Amniotic epithelial cell (primary cell): ENCODE measurements around the gene HYKK.
"Not testable (repeated sequence)": the region's sequence is repeated elsewhere in the genome, so short reads cannot be mapped to it uniquely, and the experiment has no call there.

Source experiments
- DNase-seq: peaks from one replicate; pipeline ENCODE4 v3.0.0-alpha.2; 2010; ENCODE audit warnings: low read depth

HYKK gene, protein sequence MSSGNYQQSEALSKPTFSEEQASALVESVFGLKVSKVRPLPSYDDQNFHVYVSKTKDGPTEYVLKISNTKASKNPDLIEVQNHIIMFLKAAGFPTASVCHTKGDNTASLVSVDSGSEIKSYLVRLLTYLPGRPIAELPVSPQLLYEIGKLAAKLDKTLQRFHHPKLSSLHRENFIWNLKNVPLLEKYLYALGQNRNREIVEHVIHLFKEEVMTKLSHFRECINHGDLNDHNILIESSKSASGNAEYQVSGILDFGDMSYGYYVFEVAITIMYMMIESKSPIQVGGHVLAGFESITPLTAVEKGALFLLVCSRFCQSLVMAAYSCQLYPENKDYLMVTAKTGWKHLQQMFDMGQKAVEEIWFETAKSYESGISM

DNA sequence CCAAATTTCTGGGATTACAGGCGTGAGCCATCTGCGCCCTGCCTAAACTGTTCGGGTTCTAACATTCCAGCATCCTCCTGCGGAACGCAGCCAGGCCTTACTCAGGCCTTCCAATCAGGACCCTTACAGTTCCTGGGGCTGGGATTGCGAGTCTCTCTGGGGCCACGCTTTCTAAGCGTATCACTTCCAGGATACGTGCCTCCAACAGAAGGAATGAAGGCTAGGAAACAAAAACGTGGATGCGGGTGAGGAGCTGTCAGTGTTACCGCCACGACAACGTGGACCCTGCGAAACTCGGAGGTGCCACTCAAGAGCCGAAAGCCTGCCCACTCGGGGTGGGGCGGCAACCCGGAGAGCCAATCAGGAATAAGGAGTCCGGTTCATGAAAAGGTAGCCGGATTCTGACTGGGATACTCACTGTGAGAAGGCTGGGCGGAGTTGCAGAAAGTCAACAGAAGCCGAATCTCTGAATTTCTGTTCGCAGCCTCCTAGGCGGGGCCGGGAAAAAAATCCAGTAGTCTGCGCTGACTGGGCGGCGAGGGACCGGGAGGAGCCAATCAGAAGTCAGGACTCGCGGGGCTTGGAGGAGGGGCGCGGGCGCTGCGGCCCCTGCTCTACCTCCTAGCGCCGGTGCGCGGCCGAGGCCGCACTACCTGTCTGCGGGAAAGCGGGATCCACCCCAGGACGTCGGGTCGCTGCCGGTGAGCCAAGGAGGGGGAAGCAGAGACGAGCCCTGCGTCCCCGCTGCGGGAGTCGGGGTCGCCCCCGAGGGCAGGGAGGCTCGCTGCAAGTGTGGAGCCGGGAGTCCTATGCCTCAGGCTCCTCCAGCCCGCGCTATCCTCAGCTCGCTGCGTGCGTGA lies at the start of gene HYKK:
TSS of gene HYKK (plus strand) at position 607 of the 860 bp plus-strand sequence. CDS start 5,512 bp downstream, outside the sequence.
- DNase-seq = peak; percentile 97

DNA sequence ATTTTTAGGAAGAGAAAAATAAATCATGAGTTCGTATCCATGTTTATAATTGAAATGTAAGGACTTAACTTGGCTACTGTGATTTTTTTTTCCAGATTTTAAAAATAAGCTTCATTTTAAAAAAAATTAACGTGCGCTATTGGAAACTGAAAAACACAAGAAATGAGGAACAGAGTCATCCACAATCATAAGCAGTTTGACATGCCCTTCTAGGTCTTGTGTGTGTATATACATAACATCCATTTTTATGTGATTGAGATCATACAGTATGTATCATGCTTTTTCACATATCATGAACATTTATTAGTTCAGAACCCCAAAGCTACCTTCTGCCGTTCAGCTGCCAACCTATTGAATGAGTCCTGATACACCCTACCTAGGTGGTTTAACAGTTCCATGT lies 46.6 kb upstream of the HYKK start:
- no peak for DNase-seq

DNA sequence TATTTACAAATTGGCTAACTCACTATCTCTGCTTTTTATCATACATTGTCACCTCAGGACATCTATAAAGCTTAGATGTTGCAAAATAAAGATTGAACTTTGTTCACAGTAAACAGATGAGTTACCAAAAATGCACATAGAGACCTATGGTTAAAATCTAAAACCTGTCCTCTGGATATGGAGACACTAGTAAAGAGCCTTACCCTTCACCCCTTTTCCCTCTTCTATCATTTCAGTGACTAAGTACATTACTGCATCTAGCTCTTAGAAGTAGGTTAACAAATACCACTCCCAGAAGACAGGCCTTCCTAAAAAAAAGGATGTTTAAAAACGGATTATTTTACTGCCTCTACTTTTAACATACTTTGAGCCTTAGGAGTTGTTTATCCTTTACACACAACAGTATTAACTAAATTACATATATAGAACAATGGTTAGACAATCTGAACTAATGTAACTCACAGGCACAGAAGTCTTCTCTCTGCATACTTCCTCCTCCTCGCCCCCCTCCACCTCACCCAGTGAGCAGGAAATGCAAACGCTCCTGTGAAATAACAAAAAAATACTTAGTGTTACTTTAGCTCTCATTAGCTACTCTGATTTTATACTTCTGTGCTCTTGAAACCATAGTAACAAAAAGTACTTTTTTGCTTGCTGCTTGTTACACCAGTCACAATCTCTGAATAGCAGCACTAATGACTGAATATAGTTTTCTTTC lies 46.0 kb upstream of the HYKK start:
- DNase-seq = peak; percentile 35

DNA sequence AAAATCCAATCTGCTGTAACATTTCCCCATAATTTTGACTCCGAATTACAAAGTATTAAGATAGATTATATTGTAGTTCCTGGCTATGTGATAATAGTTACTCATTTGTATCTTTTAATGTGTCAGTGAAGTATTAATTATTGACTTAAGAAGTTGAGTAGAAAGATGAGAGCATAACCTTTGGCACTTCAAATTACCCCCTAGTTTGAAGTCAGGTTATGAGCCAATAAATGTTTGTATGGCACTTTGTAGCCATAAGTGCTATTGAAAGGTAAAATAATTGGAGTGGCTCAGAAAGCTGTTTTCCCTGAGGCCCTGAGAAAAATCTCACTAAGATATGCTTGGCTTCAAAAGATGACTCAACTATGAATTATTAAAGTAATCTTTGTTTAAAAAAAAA lies 38.3 kb upstream of the HYKK start:
- no peak for DNase-seq

DNA sequence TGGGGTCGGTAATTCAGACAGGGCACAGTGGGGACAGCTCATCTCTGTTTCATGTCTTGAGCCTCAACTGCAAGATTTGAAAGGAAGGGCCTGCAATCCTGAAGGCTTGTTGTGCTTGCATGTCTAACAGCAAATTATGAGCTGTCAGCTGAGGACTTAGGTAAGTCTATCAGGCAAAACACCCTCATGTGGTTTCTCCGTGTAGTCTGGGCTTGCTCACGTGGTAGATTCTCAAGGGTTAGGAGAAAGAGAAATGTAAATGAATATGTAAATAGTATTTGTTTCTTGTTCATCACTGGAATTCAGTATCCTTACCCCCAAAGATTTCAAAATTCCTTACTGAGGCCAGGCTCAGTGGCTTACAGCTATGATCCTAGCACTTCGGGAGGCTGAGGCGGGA lies 30.1 kb upstream of the HYKK start:
- peak; percentile 78 for DNase-seq

DNA sequence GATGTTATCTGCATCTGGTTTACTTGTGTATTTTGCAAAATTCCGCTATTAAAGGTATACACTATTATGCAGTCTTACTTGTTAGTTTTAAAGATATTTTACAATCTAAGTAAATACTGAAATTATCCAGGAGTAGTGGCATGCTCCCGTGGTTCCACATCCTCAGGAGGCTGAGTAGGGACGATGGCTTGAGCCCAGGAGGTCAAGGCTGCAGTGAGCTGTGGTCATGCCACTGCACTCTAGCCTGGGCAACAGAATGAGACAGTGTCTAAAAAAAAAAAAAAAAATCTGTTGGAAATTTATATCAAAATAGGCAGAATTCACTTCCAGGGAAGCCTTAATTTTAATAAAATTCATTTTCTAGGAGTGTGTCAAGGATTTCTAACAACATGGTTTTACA lies 27.7 kb upstream of the HYKK start:
- DNase-seq = no peak

DNA sequence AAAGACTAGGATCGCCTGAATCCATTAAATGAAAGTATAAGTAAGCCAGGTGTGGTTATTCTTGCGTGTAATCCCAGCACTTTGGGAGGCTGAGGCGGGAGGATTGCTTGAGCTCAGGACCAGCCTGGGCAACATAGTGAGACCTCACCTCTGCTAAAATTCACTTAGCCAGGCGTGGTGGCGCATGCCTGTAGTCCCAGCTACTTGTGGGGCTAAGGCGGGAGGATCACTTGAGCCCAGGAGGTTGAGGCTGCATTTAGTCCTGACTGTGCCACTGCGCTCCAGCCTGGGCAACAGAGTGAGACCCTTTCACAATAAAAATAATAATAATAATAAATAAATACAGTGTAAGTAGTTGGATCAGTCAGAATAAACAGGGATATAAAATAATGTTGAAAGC lies 25.5 kb upstream of the HYKK start:
- no peak for DNase-seq

DNA sequence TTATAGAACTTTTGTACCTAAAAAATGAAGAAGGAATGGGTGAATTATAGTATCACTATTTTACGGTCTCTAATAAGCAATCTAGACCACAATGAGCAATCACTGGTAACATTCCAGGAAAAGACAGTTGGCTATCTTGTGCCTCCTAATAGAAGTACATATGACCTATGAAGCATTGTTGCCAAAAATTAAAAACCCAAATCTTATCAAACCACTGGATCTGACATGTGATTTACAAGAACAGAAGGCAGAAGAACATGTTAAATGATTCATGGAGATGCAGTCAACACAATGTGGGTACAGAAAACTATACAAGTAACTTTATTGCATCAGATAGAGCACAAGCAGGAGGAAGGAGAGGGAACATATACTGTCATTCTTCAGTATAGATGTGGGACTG lies 14.5 kb upstream of the HYKK start:
- peak; percentile 88 for DNase-seq

DNA sequence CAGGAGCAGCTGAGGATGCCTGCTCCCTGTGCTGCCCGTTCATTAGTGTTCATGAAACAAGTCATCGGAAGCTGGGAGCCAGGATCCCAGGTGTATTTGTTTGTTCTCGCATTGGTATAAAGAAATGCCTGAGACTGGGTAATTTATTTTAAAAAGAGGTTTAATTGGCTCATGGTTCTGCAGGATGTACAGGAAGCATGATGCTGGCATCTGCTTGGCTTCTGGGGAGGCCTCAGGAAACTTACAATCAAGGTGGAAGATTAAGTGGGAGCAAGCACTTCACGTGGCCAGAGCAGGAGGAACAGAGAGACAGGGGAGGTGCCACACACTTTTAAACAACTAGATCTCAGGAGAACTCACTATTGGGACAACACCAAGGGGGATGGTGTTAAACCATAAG lies 5.5 kb upstream of the HYKK start:
- no peak for DNase-seq

DNA sequence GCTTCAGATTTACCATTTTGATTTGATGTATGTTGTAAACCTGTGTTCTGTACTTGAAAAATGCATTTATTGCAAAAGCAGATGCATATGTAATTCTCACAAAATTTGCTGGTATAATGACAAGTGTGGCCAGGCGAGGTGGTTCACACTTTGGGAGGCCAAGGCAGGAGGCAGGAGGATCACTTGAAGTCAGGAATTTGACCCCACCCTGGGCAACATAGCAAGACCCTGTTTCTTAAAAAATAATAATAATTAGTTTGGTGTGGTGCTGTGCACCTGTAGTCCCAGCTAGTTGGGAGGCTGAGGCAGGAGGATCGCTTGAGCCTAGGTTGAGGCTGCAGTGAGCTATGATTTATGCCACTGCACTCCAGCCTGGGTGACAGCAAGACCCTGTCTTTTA lies 4.7 kb upstream of the HYKK start:
- no peak for DNase-seq

DNA sequence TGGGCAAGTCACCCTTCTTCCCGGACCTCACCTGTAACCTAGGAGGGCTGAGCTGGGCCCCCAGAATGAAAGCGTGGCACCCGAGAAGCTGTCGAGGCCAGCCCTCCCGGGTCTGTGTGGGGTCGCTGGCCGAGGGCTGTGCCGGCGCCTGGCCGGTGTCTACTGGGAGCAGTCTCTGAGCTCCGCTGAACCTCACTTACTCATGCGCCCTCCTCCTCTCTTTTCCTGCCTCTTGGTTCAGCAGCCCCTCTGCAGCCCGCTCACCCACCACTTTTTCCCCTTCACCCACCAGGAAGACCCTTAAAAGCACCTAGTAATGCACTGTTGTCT lies 419 bp downstream of the HYKK start:
- DNase-seq = no peak

DNA sequence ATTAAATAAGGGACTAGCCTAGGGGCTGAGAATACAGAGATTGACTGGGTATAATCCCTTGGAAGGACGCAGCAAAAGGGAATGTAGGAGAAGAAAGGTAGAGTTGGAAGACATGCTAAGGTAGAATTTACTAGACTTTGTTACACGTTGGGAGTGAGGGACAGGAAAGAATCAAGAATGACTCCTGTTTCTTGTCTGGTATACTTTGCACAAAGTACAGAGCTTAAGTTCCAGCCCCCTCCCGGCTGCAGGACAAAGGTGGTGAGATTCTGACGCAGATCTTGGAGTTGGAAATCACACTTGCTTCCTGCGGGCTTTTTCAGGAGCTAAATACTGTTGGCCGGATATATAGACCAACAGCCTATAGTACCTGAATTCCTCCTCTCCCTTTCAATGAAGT lies 895 bp downstream of the HYKK start:
- no peak for DNase-seq

DNA sequence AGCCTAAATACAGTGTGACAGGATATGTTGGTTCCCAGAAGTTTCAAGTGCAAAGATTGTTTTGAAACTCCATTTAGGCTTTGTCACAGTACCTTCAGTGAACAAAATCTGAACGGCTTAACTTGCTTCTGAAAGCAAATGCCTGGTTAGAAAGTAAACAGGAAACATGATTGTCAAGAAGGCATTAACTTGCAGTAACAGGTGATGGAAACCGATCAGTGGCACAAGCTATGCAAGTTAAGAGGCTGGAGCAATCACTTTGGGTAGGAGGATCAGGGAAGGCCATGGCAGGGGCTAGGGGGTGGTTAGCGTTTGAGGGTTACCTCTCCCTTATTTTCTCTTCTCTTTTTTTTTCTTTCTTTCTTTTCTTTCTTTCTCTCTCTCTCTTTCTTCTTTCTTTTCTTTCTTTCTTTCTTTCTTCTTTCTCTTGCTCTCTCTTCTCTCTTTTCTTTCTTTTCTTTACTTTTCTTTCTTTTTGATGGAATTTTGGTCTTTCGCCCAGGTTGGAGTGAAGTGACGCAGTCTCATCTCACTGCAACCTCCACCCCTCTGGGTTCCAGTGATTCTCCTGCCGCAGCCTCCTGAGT lies 2.4 kb downstream of the HYKK start:
- no peak for DNase-seq

DNA sequence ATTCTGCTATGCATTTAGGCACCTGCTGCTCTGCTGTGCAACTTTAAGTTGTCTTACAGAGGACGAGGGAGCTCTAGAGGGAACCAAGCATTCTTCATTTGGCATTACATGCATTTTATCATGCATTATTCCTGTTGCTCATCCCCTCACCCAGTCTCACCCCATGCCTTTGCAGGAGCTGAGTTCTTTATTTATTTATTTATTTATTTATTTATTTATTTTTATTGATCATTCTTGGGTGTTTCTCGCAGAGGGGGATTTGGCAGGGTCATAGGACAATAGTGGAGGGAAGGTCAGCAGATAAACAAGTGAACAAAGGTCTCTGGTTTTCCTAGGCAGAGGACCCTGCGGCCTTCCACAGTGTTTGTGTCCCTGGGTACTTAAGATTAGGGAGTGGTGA lies 12.7 kb downstream of the HYKK start:
- DNase-seq = not testable (repeated sequence)

DNA sequence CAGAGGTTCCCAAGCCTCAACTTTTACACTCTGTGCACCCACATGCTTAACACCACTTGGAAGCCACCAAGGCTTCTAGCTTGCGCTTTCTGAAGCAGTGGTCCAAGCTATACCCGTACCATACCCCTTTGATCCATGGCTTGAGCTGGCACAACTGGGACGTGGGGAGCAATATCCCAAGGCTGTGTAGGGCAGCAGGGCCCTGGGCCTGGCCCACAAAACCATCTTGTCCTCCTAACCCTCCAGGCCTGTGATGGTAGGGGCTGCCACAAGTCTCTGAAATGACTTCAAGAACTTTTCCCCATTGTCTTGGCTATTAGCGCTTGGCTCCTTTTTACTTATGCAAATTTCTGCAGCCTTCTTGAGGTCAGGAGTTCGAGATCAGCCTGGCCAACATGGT lies 16.9 kb downstream of the HYKK start:
- no peak for DNase-seq

DNA sequence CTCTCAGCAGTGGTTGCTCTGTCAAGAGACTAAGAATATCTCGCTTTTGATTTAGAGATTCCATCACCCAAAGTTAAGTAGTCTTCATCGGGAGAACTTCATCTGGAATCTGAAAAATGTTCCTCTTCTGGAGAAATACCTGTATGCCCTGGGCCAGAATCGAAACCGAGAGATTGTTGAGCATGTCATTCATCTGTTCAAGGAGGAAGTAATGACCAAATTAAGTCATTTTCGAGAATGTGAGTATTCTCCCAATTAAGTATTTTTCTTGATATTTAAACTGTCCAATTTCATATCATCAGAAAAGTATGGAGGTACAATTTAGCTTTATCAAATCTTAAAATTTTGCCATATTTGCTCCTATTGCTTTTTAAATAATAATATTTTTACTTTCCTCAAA lies 19.9 kb downstream of the HYKK start:
- no peak for DNase-seq

DNA sequence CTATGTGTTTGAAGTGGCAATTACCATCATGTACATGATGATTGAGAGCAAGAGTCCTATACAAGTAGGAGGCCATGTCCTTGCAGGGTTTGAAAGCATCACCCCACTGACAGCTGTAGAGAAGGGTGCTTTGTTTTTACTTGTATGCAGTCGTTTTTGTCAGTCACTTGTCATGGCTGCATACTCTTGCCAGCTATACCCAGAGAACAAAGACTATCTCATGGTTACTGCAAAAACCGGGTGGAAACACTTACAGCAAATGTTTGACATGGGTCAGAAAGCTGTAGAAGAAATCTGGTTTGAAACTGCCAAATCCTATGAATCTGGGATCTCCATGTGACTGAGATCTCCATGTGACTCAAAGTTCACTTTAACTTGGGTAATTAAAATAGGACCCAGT lies 26.0 kb downstream of the HYKK start:
- no peak for DNase-seq

DNA sequence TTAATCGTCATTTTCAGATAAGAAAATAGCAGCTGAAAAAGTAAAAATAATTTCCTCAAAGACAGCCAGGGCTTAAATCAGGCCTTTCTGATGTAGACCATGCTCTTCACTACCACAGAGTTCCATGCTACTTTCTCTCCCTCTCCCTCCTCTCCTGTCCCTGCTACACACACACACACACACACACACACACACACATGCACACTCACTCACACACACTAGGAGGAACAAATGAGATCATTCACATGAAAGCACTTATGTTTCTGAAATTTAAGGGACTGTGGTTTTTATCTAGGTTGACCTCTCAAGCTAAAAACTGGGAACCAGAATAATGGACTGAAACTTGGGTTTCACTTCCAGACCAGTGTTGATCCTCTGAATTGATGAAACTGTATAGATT lies 28.8 kb downstream of the HYKK start:
- DNase-seq = peak; percentile 13

DNA sequence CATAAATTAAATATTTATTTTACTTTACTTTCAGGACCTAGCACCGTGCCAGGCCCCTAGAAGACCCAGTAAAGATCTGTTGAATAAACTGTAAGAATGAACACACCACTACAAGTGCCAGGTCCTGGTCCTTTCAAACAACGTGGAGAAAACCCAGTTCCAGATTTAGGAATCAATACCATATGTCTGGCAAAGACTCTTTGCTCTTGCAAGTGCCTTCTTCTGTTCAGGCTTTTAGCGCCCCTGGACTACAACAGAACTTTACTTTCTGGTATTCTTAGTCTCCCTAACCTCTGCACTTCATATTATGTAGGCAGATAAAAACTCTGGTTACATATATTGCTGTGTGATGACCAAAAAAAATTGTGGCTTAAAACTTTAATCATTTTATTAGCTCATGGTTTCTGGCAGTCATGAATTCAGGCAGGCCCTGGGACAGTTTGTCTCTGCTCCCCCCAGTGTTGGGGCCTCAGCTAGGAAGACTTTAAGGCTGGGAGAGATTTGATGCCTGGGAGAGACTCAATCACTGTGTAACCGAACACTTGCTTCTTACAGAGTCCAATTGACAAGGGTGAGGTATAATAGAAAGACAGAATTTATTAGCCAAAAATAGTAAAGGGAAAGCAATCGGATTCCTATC lies 30.0 kb downstream of the HYKK start:
- no peak for DNase-seq

DNA sequence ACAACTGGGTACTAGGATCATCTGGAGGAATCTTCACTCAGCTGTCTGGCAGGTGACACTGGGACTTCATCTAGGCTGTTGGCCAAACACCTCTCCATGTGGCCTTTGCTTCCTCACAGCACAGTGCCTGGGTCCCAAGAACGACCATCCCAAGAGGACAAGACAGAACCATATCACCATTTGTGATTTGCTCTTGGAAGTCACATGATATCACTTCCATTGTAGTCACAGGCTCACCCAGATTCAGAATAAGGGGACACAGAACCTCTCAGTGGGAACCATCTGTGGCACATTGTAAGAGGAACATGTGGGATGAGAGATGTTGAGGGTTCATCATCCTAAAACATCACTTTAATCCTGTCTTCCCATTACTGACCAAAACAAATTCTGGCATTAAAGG lies 31.0 kb downstream of the HYKK start:
- DNase-seq = no peak

DNA sequence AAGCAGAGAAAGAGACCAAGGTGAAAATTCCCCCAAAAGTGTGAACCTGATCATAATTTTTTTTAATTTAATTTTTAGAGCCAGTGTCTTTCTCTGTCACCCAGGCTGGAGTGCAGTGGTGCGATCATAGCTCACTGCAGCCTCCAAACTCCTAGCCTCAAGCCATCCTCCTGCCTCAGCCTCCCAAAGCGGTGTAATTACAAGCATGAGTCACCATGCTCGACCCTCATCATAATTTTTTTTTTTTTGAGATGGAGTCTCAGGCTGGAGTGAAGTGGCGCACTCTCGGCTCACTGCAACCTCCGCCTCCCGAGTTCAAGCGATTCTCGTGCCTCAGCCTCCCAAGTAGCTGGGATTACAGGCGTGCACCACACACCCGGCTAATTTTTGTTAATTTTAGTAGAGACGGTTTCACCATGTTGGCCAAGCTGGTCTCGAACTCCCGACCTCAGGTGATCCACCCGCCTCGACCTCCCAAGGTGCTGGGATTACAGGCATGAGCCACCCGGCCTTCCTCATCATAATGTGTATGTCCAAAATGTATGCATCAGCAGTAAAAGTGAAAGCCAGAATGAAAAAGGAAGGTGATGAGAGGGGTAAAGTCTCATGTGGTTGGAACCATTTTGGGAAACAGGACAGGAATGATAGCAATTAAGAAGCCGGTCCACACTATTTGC lies 32.2 kb downstream of the HYKK start:
- DNase-seq = not testable (repeated sequence)
